Testis (tissue), 3 donors: ENCODE measurements around the gene HDGFL3. TPM values are rescaled to one million over a fixed set of nuclear protein-coding genes. Genes with fewer than 3 reads are reported as not detected.

ENCODE experiments used
- DNase-seq: peaks from one replicate; pipeline ENCODE4 v3.0.0-alpha.2; 2019
- H3K27ac ChIP-seq, 2 donors: fragments of 200-600 bp; sonication (generic); one replicate each; pipeline ENCODE4 v1.5.1; 2019
- H3K27me3 ChIP-seq: fragments of 200-600 bp; sonication (generic); one replicate; pipeline ENCODE4 v1.5.1; 2019
- H3K36me3 ChIP-seq: fragments of 200-600 bp; sonication (generic); one replicate; pipeline ENCODE4 v1.5.1; 2017; ENCODE audit warnings: low read depth; ENCODE audit errors: missing control alignments
- H3K4me1 ChIP-seq: fragments of 200-600 bp; sonication (generic); one replicate; pipeline ENCODE4 v1.5.1; 2019
- H3K4me3 ChIP-seq, 2 donors: fragments of 200-600 bp; sonication (generic); one replicate each; pipeline ENCODE4 v1.5.1; 2017 to 2019
- H3K9me3 ChIP-seq: fragments of 200-600 bp; sonication (generic); one replicate; pipeline ENCODE4 v1.5.1; 2017
- CTCF ChIP-seq, 3 experiments: fragments of 450-650 bp in 2 of 3; fragments of 200-600 bp in 1 of 3; sonication (generic) in 1 of 3; IDR thresholded peaks; one replicate each; pipeline ENCODE4 v1.5.1; 2016 to 2019; ENCODE audit warnings: antibody characterized with exemption in 3 of 3, mild to moderate bottlenecking in 2 of 3, moderate library complexity in 1 of 3
- POLR2A ChIP-seq: fragments of 450-650 bp; IDR thresholded peaks from one replicate; pipeline ENCODE4 v1.6.1; 2017; ENCODE audit warnings: antibody characterized with exemption, mild to moderate bottlenecking, moderate library complexity
- WGBS, 2 donors: methylation state at CpG; one replicate each; pipeline ENCODE4 v1.1.5; 2018; 5-methylcytosine and 5-hydroxymethylcytosine counted together
- intact Hi-C: fragments of 100-400 bp; cut with DNase I; formaldehyde crosslinking; loops from one replicate; pipeline ENCODE4 v1.15.1; 2023; ENCODE audit warnings: low total_unique reads
- polyA plus RNA-seq: library from polyadenylated mRNA; stranded (reverse); fragments of 350-450 nt; fragmentation: Illumina TruSeq; extraction: RNeasy Lipid Tissue Mini Kit (QIAGEN cat#74804); gene quantifications from one replicate; pipeline ENCODE4 v1.2.3, GENCODE V29; 2014; ENCODE audit warnings: low read depth, low replicate concordance; ENCODE audit not compliant: insufficient read depth
- total RNA-seq, 2 donors: library from RNA; depleted of rRNA; stranded (reverse); fragments of >200 nt; gene quantifications; one replicate each; pipeline ENCODE4 v1.2.3, GENCODE V29; 2016

HDGFL3 gene
- total and polyA plus RNA-seq, 3 donors from 2014 or later: 87.1 to 130 (median 94.6) TPM

- H3K27me3 ChIP-seq: no peaks in the 10 kb centered on the region
- intact Hi-C loops: no loop called here
Measured at GRCh38 chr15:83164771-83165404, 42.7 kb downstream of the HDGFL3 start.

GRCh38 chr15:83164111-83164770, 43.4 kb downstream of the HDGFL3 start:
- intact Hi-C loops: no loop called here
- Histone ChIP-seq H3K36me3 (no peaks in the 10 kb centered on the region), H3K27ac (peak overlapping the region in 1 of 2 donors; percentile 31), H3K4me3 (no peak overlapping the region), H3K9me3 (no peaks in the 10 kb centered on the region), H3K4me1 (peaks cover 9% of the 10 kb centered on the region), H3K27me3 (no peaks in the 10 kb centered on the region)
- TF ChIP-seq POLR2A: no peak
- no peak for TF ChIP-seq CTCF (IDR thresholded peaks at IDR 0.05)
- WGBS, 2 donors: 55 to 85% methylated on average over 1 of the region's 1 CpG
- DNase-seq: no peak

More at GRCh38 chr15:83164771-83165404, 42.7 kb downstream of the HDGFL3 start:
- H3K4me3 ChIP-seq: no peak overlapping the region
- no peak for DNase-seq
- H3K36me3 ChIP-seq: no peaks in the 10 kb centered on the region
- peak overlapping the region in 1 of 2 donors; percentile 23 for H3K27ac ChIP-seq
- no peak for TF ChIP-seq POLR2A
- TF ChIP-seq CTCF (IDR thresholded peaks at IDR 0.05): no peak
- WGBS, 2 donors: 83 to 88% methylated on average over 4 of the region's 4 CpGs
- no peaks in the 10 kb centered on the region for H3K9me3 ChIP-seq
- peaks cover 9% of the 10 kb centered on the region for H3K4me1 ChIP-seq

GRCh38 chr15:83163032-83163431, 44.6 kb downstream of the HDGFL3 start:
- no peaks in the 10 kb centered on the region for H3K27me3 ChIP-seq
- TF ChIP-seq POLR2A (no peak), CTCF (IDR thresholded peaks at IDR 0.05) (no peak)
- H3K4me1 ChIP-seq: peaks cover 9% of the 10 kb centered on the region
- intact Hi-C loops: no loop called here
- H3K36me3 ChIP-seq: no peaks in the 10 kb centered on the region
- whole genome bisulfite sequencing, 2 donors: 68 to 77% methylated on average over 4 of the region's 4 CpGs
- peak overlapping the region; percentile 51 to 69 for H3K27ac ChIP-seq
- no peak overlapping the region for H3K4me3 ChIP-seq
- DNase-seq: no peak
- no peaks in the 10 kb centered on the region for H3K9me3 ChIP-seq

GRCh38 chr15:83160741-83161140, 46.9 kb downstream of the HDGFL3 start:
- H3K4me1 ChIP-seq: peaks cover 9% of the 10 kb centered on the region
- no peak for DNase-seq
- H3K4me3 ChIP-seq: no peak overlapping the region
- intact Hi-C loops: no loop called here
- WGBS, 2 donors: 91 to 92% methylated on average over 3 of the region's 3 CpGs
- H3K9me3 ChIP-seq: no peaks in the 10 kb centered on the region
- peak overlapping the region; percentile 48 to 54 for H3K27ac ChIP-seq
- H3K27me3 ChIP-seq: no peaks in the 10 kb centered on the region
- TF ChIP-seq POLR2A: no peak
- no peaks in the 10 kb centered on the region for H3K36me3 ChIP-seq

GRCh38 chr15:83158393-83158792, 49.2 kb downstream of the HDGFL3 start:
- H3K36me3 ChIP-seq: no peaks in the 10 kb centered on the region
- intact Hi-C loops: no loop called here
- 81 to 94% methylated on average over 1 of the region's 1 CpG for WGBS, 2 donors
- H3K9me3 ChIP-seq: no peaks in the 10 kb centered on the region
- no peak overlapping the region for H3K4me3 ChIP-seq
- no peak for TF ChIP-seq CTCF (IDR thresholded peaks at IDR 0.05)
- no peak for TF ChIP-seq POLR2A
- DNase-seq: no peak
- peaks cover 12% of the 10 kb centered on the region for H3K4me1 ChIP-seq
- no peaks in the 10 kb centered on the region for H3K27me3 ChIP-seq
- no peak overlapping the region for H3K27ac ChIP-seq
